Kidney glomerular epithelial cell (primary cell): ENCODE data around the gene C1orf232.

Source experiments
- DNase-seq: peaks from one replicate; lab custom pipeline; 2025; lab: John Stamatoyannopoulos, UW

C1orf232 gene

GRCh38 chr1:26177182-26177684, 8.5 kb upstream of the C1orf232 start, which contains the start of gene CNKSR1:
Gene CNKSR1, plus strand, starts transcription at chr1:26177491. Its CDS starts 57 bp downstream, at chr1:26177548.
- DNase-seq, result no peak

GRCh38 chr1:26175346-26175745, 6.6 kb upstream of the C1orf232 start:
- DNase-seq, result no peak

GRCh38 chr1:26171084-26172072, 2.6 kb upstream of the C1orf232 start, which contains the start of gene ZNF593OS:
Gene ZNF593OS, minus strand, starts transcription at chr1:26171832. Its CDS starts 171 bp downstream, at chr1:26171661.
- DNase-seq, result no peak

- DNase-seq, result no peak
Observed at GRCh38 chr1:26170472-26170821, 1.7 kb upstream of the C1orf232 start.

- peak; percentile 81 for DNase-seq
Observed at GRCh38 chr1:26169669-26170471, 1.1 kb upstream of the C1orf232 start, which contains the start of gene ZNF593. Gene ZNF593, plus strand, starts transcription at chr1:26169908. Its CDS starts 76 bp downstream, at chr1:26169984.

- no peak for DNase-seq
Observed at GRCh38 chr1:26169198-26169554, 413 bp upstream of the C1orf232 start.

- DNase-seq, result no peak
Observed at GRCh38 chr1:26166719-26167281, 2.0 kb downstream of the C1orf232 start.

- no peak for DNase-seq
Observed at GRCh38 chr1:26164861-26165842, 3.6 kb downstream of the C1orf232 start.

GRCh38 chr1:26164036-26164860, 4.5 kb downstream of the C1orf232 start:
- no peak for DNase-seq

GRCh38 chr1:26163684-26164035, 5.1 kb downstream of the C1orf232 start:
- DNase-seq, result no peak

GRCh38 chr1:26162220-26162709, 6.5 kb downstream of the C1orf232 start:
- no peak for DNase-seq

GRCh38 chr1:26161415-26162219, 7.1 kb downstream of the C1orf232 start:
- DNase-seq, result no peak

GRCh38 chr1:26160527-26161414, 8.0 kb downstream of the C1orf232 start:
- DNase-seq, result no peak

GRCh38 chr1:26159743-26160039, 9.1 kb downstream of the C1orf232 start:
- no peak for DNase-seq

GRCh38 chr1:26158908-26159742, 9.6 kb downstream of the C1orf232 start, which contains the start of gene FAM110D:
Gene FAM110D, plus strand, starts transcription at chr1:26159079. Its CDS starts 2,213 bp downstream, at chr1:26161292.
- no peak for DNase-seq

GRCh38 chr1:26158271-26158907, 10.4 kb downstream of the C1orf232 start:
- DNase-seq, result no peak
